HTR-8/SVneo (cell line): ENCODE measurements around the gene ZNF317.
A peak's percentile ranks its signal among the peaks of the same experiment; 100 is the strongest.
"Not testable (repeated sequence)": the region's sequence is repeated elsewhere in the genome, so short reads cannot be mapped to it uniquely, and the experiment has no call there.

Experiments
- DNase-seq: peaks from one replicate; pipeline ENCODE4 v3.0.0; 2011; ENCODE audit warnings: low spot score, mixed read lengths; ENCODE audit not compliant: insufficient read length
- FAIRE-seq: peaks from 2 replicates; lab custom pipeline; 2011; peaks lifted over from hg19 to GRCh38; lab: Jason Lieb, UNC

ZNF317 gene

GRCh38 chr19:9166846-9167245 is 26.6 kb downstream of the ZNF317 start:
- no peak for FAIRE-seq
- DNase-seq = no peak

GRCh38 chr19:9171393-9171991 is 31.3 kb downstream of the ZNF317 start:
- no peak for FAIRE-seq

DNA sequence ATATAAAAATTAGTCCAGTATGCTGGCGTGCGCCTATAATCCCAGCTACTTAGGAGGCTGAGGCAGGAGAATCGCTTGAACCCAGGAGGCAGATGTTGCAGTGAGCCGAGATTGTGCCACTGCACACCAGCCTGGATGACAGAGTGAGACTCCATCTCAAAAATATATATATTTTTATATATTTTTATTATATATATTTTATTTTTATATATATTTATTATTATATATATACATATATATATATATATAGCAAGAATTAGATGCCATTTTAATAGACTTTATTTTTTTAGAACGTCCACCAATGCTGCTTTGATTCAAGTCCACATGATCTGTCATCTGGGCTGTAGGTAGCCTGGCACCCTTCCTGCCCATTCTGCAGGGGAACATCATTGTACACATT is 35.1 kb downstream of the ZNF317 start:
- FAIRE-seq (no peak), DNase-seq (no peak)

More at GRCh38 chr19:9171393-9171991, 31.3 kb downstream of the ZNF317 start:
- no peak for DNase-seq

DNA sequence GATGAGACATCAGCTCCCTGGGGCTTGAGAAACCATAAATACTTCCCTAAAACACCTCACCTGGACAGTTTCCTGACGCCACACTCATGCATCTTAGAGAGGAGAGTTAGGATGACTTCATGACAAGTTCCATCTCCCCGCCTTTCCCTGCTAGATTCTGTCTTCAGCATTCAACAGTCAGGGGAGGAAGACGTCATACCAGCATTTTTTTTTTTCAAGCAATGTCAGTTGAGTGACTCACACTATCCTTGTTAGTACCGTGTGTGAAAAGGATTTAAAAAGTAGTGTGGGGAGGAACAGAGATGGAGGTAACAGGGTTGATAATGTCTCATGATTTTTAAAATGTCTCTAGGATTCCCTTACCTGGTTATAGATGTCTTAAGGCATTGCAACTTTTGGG is 38.7 kb downstream of the ZNF317 start, which contains the start of gene OR7D2:
Gene OR7D2, plus strand, starts transcription at position 79 of the 400 bp plus-strand sequence. CDS start 6,803 bp downstream, outside the sequence.
- DNase-seq = no peak
- no peak for FAIRE-seq

- no peak for FAIRE-seq
- no peak for DNase-seq
Observed at GRCh38 chr19:9183000-9183399, 42.8 kb downstream of the ZNF317 start.

GRCh38 chr19:9187191-9187590 is 47.0 kb downstream of the ZNF317 start:
- DNase-seq (no peak), FAIRE-seq (no peak)

- FAIRE-seq (no peak), DNase-seq (no peak)
Observed at GRCh38 chr19:9189535-9189934, 49.3 kb downstream of the ZNF317 start.

GRCh38 chr19:9198044-9198443 is 57.8 kb downstream of the ZNF317 start:
- not testable (repeated sequence) for DNase-seq, FAIRE-seq

DNA sequence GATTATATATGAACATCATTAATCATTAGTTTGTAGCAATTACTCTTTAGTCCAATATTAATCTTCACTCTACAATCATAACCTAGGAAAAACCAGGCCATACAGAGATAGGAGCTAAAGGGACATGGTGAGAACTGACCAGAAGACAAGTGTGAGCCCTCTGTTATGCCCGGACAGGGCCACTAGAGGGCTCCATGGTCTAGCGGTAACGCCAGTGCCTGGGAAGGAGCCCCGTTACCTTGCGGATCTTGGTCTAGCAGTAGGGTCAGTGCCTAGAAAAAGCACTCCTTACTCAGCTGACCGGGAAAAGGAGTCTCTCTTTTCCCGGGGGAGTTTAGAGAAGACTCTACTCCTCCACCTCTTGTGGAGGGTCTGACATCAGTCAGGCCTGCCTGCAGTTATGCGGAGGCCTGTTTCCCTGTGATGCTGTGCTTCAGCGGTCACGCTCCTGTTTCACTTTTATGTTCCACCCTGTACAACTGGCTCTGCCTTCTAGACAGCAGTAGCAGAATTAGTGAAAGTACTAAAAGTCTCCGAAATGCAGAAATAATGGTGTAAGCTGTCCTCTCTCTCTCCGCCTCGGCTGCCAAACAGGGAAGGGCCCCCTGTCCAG is 65.4 kb downstream of the ZNF317 start:
- peak; percentile 64 for FAIRE-seq
- peak; percentile 69 for DNase-seq
